GM12874 (cell line): ENCODE results near the gene ATP6V1G2.

Experiments used
- TF ChIP-seq, protein P1 (sequence below): IDR thresholded peaks from 2 replicates; pipeline ENCODE4 v1.5.1; 2011; ENCODE audit warnings: low read depth, mild to moderate bottlenecking, control low read depth, low read length, moderate library complexity; ENCODE audit not compliant: insufficient read depth

Gene ATP6V1G2

DNA sequence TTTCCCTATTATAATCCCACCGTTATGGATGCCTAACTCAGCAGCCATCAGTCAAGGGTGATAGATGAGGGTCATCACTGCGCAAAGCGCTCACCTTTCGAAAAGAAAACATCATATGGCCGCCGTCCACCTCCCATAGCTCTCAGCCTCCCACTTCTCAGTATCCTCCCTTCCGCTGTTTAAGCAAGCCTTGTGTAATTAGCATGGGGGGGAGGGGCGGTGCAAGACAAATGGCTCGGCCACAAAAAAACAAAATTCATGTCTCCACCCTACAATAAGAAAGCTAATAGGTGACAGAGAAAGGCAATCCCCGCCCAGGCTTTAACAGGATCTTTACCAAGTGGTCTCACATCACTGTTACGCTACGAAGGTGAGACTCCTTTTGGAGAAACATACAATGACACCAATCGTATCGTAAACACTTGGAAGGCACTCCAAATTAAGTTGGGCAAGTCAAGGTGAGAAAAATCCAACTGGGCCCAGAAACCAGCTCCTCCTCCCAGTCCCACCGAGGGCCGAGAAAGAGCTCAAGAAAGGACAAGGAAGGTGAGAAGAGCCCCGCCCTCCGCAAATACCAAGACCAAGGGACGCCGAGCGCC is 5.2 kb downstream of the ATP6V1G2 start:
- TF ChIP-seq, protein P1, sequence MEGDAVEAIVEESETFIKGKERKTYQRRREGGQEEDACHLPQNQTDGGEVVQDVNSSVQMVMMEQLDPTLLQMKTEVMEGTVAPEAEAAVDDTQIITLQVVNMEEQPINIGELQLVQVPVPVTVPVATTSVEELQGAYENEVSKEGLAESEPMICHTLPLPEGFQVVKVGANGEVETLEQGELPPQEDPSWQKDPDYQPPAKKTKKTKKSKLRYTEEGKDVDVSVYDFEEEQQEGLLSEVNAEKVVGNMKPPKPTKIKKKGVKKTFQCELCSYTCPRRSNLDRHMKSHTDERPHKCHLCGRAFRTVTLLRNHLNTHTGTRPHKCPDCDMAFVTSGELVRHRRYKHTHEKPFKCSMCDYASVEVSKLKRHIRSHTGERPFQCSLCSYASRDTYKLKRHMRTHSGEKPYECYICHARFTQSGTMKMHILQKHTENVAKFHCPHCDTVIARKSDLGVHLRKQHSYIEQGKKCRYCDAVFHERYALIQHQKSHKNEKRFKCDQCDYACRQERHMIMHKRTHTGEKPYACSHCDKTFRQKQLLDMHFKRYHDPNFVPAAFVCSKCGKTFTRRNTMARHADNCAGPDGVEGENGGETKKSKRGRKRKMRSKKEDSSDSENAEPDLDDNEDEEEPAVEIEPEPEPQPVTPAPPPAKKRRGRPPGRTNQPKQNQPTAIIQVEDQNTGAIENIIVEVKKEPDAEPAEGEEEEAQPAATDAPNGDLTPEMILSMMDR, result no peak

DNA sequence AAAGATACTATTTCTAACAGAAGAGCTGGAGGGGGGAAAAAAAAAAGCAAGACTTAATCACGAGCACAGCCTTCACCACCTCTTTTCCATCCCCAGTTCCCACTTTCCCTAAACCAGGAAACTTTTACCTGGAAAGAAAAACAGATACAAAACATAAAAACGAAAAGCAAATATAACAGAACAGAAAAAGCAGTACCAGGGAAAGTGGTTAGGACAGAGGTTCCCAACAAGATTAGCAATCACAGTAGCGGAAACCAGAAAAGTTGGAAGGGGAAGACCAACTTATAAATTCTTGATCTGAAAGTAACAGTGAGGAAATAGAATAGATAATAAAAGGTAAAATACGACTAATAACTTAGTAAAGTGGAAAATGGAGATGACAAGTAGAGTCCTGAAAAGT is 5.8 kb downstream of the ATP6V1G2 start:
- TF ChIP-seq, protein P1, result no peak

DNA sequence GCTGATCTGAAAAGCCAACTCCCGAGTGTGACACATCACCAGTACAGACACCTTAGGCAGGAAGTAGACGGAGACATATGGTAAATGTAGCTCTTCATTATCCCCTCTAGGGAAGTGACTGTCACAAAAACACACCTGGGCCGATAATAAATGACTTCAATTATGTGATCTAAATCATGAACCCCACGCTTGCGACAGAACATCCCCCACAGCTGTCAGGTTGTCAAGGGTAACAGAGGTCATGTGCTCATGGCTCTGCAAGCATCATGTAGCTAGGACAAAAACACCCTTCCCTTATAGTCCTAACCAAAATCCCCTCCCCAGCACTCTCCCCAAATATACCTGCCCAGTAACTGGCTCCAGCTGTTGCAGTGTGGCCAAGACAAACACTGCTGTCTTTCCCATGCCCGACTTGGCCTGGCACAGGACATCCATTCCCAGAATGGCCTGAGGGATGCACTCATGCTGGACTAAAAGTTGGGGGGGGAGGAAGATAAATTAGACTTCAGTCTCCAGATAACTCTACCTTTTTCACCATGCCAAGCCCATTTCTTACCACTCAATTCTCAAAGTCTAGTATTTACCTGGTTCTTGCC is 7.5 kb downstream of the ATP6V1G2 start:
- TF ChIP-seq, protein P1, result no peak

DNA sequence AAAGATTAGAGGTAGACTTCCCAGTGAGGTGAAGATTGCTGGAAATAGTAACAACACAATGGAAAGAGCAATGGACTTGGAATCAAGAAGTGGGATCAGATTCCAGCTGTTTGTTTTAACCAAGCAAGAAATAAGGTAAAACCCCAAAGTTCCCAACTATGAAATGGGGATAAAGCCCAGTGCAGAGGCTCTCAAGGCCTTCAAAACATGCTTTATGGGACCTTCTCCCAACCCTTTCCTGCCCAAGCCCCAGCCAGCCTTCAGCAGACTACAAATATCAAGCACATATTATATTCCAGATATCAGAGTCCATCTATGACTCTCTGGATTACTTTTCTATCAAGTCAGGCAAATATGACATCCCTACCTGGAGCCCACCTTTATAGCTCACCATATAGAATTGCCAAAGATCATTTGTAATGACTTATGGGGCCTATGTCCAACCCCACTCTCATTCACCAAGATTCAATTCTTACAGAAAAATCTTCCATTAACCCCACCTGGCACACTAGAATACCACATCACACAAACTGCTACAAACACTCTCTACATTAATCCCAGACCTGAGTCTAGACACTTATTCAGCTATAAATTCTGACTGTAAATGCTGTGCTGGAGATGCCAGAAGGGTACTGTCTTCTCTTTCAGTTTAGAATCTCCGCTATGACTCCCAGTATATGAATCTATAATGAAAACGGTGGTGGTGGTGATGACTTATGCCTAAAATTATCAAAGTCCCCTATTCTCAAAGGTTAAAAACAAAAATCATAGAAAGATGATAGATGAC is 10.7 kb downstream of the ATP6V1G2 start:
- TF ChIP-seq, protein P1, result no peak

DNA sequence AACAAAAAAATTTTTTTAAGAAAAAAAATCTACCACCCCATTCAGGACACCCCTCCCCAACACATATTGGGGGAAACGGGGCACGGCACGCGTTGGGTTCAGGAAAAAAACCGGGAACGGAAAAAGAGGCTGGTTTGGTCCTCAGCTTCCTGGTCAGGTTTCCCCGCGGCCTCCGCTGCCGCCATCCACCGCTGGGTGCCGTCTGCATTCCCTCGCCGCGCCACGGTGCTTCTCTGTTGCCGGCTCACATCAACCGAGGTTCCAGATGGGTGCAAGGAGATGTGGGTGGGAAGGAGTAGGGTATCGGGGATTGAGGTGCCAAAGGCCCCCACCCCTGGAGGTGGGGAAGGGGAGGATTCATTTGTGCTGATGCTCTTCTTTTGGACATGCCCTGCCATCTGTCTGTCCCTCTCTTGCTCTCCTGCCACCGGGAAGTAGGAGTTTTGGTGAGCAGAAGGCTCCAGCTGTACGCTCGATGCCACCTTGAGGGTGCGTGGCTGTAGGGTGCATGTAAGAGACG is 11.8 kb downstream of the ATP6V1G2 start:
- TF ChIP-seq, protein P1, result no peak

DNA sequence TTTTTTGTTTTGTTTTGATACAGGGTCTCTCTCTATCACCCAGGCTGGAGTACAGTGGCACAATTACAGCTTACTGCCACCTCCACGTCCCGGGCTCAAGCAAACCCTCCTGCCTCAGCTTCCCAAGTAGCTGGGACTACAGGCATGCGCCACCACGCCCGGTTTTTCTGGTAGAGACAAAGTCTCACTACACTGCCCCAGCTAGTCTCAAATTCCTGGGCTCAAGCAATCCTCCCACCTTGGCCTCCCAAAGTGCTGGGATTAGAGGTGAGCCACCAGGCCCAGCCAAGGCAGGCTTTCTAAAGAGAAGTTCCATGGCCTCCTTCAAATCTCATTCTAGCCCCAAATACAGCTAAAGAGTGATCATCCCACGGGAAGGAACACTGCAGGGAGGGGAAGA is 12.4 kb downstream of the ATP6V1G2 start:
- TF ChIP-seq, protein P1, result no peak

DNA sequence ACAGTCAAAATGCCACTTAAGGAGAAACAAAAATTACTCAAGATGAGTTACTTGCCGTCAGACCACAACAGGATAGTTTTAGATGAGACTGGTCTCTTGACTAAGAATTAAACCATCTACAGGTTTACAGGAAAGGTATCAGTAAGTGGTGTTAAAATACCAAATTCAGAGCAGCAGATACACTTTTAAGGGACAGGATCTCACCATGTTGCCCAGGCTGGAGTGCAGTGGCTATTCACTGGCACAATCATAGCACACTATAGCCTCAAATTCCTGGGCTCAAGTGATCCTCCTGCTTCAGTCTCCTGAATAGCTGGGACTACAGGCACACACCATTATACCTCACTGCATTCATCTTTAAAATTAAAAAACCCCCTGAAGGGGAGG is 13.0 kb downstream of the ATP6V1G2 start:
- TF ChIP-seq, protein P1, result no peak
